ENCODE results near the gene ZNF587. TPM values are rescaled to one million over a fixed set of nuclear protein-coding genes. Genes with fewer than 3 reads are reported as not detected.

Gene ZNF587
- polyA plus RNA-seq, 2 donors: 4.9 to 19.5 TPM

GRCh38 chr19:57903618-57904184 lies 54.0 kb downstream of the ZNF587 start:
- 59 to 68% methylated on average over 7 of the region's 7 CpGs for WGBS, 2 donors
- H3K27ac ChIP-seq (ENCODE audit: low read depth in 2 of 2, low read length in 1 of 2): no peak overlapping the region

GRCh38 chr19:57905258-57905657 lies 55.6 kb downstream of the ZNF587 start:
- 93 to 94% methylated on average over 6 of the region's 6 CpGs for WGBS, 2 donors
- no peaks in the 10 kb centered on the region for H3K4me1 ChIP-seq (ENCODE audit: control insufficient read depth in 2 of 2, insufficient read depth in 2 of 2, low read length in 1 of 2)
- H3K4me3 ChIP-seq (ENCODE audit: low read depth in 1 of 2, low read length in 2 of 2): no peak overlapping the region
- no peaks in the 10 kb centered on the region for H3K27me3 ChIP-seq (ENCODE audit: control insufficient read depth in 1 of 2, insufficient read depth in 2 of 2, low read length in 2 of 2)
- no peak overlapping the region for H3K27ac ChIP-seq (ENCODE audit: low read depth in 2 of 2, low read length in 1 of 2)
- H3K9me3 ChIP-seq (ENCODE audit: control insufficient read depth in 2 of 2, insufficient read depth in 1 of 2, low read depth in 1 of 2, low read length in 1 of 2): peaks cover 0 to 10% of the 10 kb centered on the region in 2 donors
- H3K36me3 ChIP-seq (ENCODE audit: control insufficient read depth in 2 of 2, insufficient read depth in 2 of 2, low read length in 1 of 2): peaks cover 3% of the 10 kb centered on the region in 2 donors

More at GRCh38 chr19:57903618-57904184, 54.0 kb downstream of the ZNF587 start:
- peaks cover 3% of the 10 kb centered on the region in 2 donors for H3K36me3 ChIP-seq (ENCODE audit: control insufficient read depth in 2 of 2, insufficient read depth in 2 of 2, low read length in 1 of 2)
- H3K4me1 ChIP-seq (ENCODE audit: control insufficient read depth in 2 of 2, insufficient read depth in 2 of 2, low read length in 1 of 2): no peaks in the 10 kb centered on the region
- H3K27me3 ChIP-seq (ENCODE audit: control insufficient read depth in 1 of 2, insufficient read depth in 2 of 2, low read length in 2 of 2): no peaks in the 10 kb centered on the region
- H3K4me3 ChIP-seq (ENCODE audit: low read depth in 1 of 2, low read length in 2 of 2): no peak overlapping the region
- peaks cover 0 to 6% of the 10 kb centered on the region in 2 donors for H3K9me3 ChIP-seq (ENCODE audit: control insufficient read depth in 2 of 2, insufficient read depth in 1 of 2, low read depth in 1 of 2, low read length in 1 of 2)

- WGBS, 2 donors: 92 to 99% methylated on average over 3 of the region's 3 CpGs
- Histone ChIP-seq H3K27ac (ENCODE audit: low read depth in 2 of 2, low read length in 1 of 2) (no peak overlapping the region), H3K9me3 (ENCODE audit: control insufficient read depth in 2 of 2, insufficient read depth in 1 of 2, low read depth in 1 of 2, low read length in 1 of 2) (peaks cover 5 to 19% of the 10 kb centered on the region in 2 donors), H3K4me1 (ENCODE audit: control insufficient read depth in 2 of 2, insufficient read depth in 2 of 2, low read length in 1 of 2) (no peaks in the 10 kb centered on the region), H3K27me3 (ENCODE audit: control insufficient read depth in 1 of 2, insufficient read depth in 2 of 2, low read length in 2 of 2) (no peaks in the 10 kb centered on the region), H3K36me3 (ENCODE audit: control insufficient read depth in 2 of 2, insufficient read depth in 2 of 2, low read length in 1 of 2) (peaks cover 8 to 11% of the 10 kb centered on the region in 2 donors), H3K4me3 (ENCODE audit: low read depth in 1 of 2, low read length in 2 of 2) (no peak overlapping the region)
Observed at GRCh38 chr19:57907394-57907793, 57.7 kb downstream of the ZNF587 start.

- H3K4me1 ChIP-seq (ENCODE audit: control insufficient read depth in 2 of 2, insufficient read depth in 2 of 2, low read length in 1 of 2): peaks cover 3 to 5% of the 10 kb centered on the region in 2 donors
- H3K36me3 ChIP-seq (ENCODE audit: control insufficient read depth in 2 of 2, insufficient read depth in 2 of 2, low read length in 1 of 2): peaks cover 5 to 10% of the 10 kb centered on the region in 2 donors
- 83 to 94% methylated on average over 3 of the region's 3 CpGs for WGBS, 2 donors
- H3K27me3 ChIP-seq (ENCODE audit: control insufficient read depth in 1 of 2, insufficient read depth in 2 of 2, low read length in 2 of 2): no peaks in the 10 kb centered on the region
- no peak overlapping the region for H3K4me3 ChIP-seq (ENCODE audit: low read depth in 1 of 2, low read length in 2 of 2)
- peaks cover 5 to 13% of the 10 kb centered on the region in 2 donors for H3K9me3 ChIP-seq (ENCODE audit: control insufficient read depth in 2 of 2, insufficient read depth in 1 of 2, low read depth in 1 of 2, low read length in 1 of 2)
- H3K27ac ChIP-seq (ENCODE audit: low read depth in 2 of 2, low read length in 1 of 2): no peak overlapping the region
Observed at GRCh38 chr19:57914531-57914930, 64.9 kb downstream of the ZNF587 start.

Other genes starting within 250 kb of the ZNF587 start
- gene ZNF530, start 250.0 kb upstream of the ZNF587 start, polyA plus RNA-seq: 1 to 10 TPM; 1.1 to 1.9 TPM
- 1 to 10 TPM; 2.8 to 5.1 TPM for gene ZNF134, start 235.6 kb upstream of the ZNF587 start, polyA plus RNA-seq
- 1 to 10 TPM; 4.3 to 5.7 TPM for gene ZNF211, start 216.7 kb upstream of the ZNF587 start, polyA plus RNA-seq
- under 1 TPM; 0.01 to 0.08 TPM for gene ZSCAN4, start 180.9 kb upstream of the ZNF587 start, polyA plus RNA-seq
- 1 to 10 TPM; 1.2 to 2.2 TPM for gene ZNF551, start 167.9 kb upstream of the ZNF587 start, polyA plus RNA-seq
- gene ZNF154, start 140.7 kb upstream of the ZNF587 start, polyA plus RNA-seq: 1 to 10 TPM in 1 of 2 donors, under 1 TPM in 1; 0.98 to 1.6 TPM
- 1 to 10 TPM; 1.3 to 1.5 TPM for gene ZNF671, start 122.2 kb upstream of the ZNF587 start, polyA plus RNA-seq
- gene ZNF776, start 103.0 kb upstream of the ZNF587 start, polyA plus RNA-seq: 1 to 10 TPM; 2.9 to 3.3 TPM
- 1 to 10 TPM; 5.0 to 5.4 TPM for gene ZNF586, start 80.2 kb upstream of the ZNF587 start, polyA plus RNA-seq
- 1 to 10 TPM; 4.6 to 5.7 TPM for gene ZNF552, start 34.9 kb upstream of the ZNF587 start, polyA plus RNA-seq
- gene ZNF587B, start 19.6 kb upstream of the ZNF587 start, polyA plus RNA-seq: 1 to 10 TPM; 3.1 to 5.7 TPM
- gene ZNF814, start 39.2 kb downstream of the ZNF587 start, polyA plus RNA-seq: 1 to 10 TPM; 3.5 to 6.0 TPM
- 1 to 10 TPM; 1.7 to 2.4 TPM for gene ZNF417, start 66.7 kb downstream of the ZNF587 start, polyA plus RNA-seq
- gene ZNF418, start 85.5 kb downstream of the ZNF587 start, polyA plus RNA-seq: 1 to 10 TPM; 2.0 to 3.0 TPM
- gene ZNF256, start 97.8 kb downstream of the ZNF587 start, polyA plus RNA-seq: 1 to 10 TPM; 2.5 TPM
- gene C19orf18, start 124.7 kb downstream of the ZNF587 start, polyA plus RNA-seq: 1 to 10 TPM in 1 of 2 donors, under 1 TPM in 1; 0.32 to 1.0 TPM
- 1 to 10 TPM; 4.6 to 7.2 TPM for gene ZNF606, start 153.0 kb downstream of the ZNF587 start, polyA plus RNA-seq
- gene ZSCAN1, start 184.2 kb downstream of the ZNF587 start, polyA plus RNA-seq: under 1 TPM in 1 of 2 donors, not detected in 1; 0.05 TPM
- 1 to 10 TPM; 1.6 to 2.9 TPM for gene ZNF135, start 209.4 kb downstream of the ZNF587 start, polyA plus RNA-seq
- 10 to 100 TPM; 20.2 to 22.9 TPM for gene ZSCAN18, start 248.4 kb downstream of the ZNF587 start, polyA plus RNA-seq

Data from esophagus (tissue), 2 donors.